Activated naive CD8-positive, alpha-beta T cell treated with anti-CD3 and anti-CD28 coated beads, Interleukin-2, amount 50 U/mL, for 16 hours (primary cell): ENCODE measurements around the gene DHX29.

ENCODE experiments used
- DNase-seq: peaks from one replicate; pipeline ENCODE4 v3.0.0-alpha.2; 2020; ENCODE audit warnings: low read depth, low spot score

The DHX29 gene

DNA sequence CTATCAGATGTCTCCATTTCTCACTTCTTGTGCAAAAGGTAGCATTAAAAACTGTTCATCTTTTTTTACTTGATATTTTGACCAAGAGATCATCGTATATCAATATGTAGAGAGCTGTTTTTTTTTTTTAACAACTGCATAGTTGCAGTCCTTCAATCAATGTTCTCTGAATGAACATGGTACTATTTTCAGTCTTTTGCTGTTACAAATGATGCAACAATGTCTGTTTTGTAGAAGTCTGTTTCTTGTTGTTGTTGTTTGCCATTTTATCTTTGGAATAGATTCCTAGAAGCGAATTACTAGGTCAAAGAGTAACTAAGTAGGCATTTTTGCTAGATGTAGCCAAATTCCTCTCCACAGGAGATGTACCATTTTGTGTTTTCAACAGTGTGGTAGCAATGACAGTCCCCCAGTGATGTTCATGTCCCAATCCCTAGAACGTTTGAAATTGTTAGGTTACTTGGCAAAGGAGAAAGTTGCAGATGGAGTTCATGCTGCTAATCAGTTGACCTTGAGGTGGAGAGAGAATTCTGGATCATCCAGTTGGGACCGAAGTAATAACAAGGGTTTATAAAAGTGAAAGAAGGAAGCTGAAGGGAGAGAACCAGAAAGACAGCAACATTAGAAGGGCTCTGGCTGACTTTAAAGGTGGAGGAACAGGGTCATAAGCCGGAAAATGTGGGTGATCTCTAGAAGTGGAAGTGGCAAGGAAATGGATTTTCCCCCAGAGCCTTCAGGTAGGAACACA lies 6.5 kb upstream of the DHX29 start:
- no peak for DNase-seq

DNA sequence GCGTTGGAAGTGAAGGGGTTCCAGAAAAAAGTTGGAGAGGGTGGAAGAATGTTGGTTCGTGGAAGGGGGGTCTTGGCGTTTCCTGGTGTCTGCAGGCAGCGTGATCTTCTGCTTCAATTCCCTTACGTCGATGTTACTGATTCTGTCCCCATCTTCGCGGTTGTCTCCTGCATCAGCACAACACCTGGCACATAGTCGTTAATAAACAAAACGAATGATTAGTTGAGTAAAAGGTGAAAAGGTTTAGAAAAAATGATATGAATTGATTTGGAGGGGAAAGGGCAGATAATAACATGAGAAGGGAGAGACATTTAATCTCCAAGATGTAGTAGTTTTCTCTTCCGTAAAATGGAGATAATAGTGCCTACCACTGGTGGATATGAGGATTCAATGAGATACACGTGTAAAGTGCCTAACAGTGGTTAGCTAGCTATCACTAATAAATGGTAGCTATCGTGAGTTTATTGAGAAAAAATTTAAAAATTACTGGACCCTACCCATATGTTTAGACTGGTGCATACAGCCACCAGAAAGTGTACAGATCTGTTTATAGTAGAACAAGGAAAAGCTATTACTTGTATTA lies 851 bp upstream of the DHX29 start:
- DNase-seq, result no peak

DNA sequence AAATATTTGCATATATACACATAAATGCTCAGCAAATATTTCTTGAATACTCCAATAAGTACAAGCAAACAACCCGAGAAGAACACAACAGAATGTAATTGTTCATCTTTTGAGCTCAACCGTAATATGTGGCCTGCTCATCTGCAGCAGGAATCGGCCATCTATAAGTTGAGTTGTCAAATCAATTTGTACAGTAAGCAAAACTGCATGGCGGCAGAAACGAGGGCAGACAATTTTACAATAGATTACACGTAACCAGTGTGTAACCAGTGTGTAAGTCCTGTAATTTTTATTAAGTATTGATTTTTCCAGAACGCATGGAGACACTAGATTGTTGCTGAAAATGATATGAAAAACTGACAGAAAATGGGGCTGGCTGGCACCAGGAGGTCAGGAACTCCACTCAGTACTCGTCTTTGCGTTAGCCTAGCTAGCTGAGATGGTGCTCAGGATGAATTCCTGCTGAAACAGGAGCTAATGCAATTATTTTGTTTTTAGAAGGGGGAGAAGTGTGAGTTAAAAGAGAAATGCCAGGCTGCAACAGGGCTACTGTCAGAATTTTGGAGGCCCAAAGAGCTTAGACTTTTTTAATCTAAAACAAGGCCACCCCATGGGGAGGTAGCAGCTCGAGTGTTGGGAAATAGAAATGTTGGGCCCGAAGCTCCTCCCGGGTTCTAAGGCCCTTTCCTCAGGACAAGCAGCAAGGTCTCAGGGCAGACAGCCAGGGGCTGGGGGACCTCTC lies 682 bp downstream of the DHX29 start:
- no peak for DNase-seq

DNA sequence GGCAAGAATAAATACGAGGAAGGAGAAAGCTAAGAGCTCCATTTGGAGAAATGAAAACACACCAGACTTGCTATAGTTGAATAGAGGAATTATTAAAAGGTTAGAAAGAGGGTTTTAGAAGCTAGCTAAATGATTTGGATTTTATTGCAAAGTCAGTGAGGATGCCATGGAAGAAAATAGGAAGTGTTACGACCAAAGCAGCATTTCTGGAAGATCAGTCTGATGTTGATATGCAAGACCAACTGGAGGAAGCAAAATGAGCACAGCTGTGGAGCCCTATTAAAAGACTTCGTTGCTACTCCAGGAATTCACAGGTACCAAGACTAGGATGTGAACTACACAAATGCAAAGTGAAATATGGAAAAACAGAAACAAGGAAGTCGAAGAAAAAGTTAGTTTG lies 2.1 kb downstream of the DHX29 start:
- no peak for DNase-seq

DNA sequence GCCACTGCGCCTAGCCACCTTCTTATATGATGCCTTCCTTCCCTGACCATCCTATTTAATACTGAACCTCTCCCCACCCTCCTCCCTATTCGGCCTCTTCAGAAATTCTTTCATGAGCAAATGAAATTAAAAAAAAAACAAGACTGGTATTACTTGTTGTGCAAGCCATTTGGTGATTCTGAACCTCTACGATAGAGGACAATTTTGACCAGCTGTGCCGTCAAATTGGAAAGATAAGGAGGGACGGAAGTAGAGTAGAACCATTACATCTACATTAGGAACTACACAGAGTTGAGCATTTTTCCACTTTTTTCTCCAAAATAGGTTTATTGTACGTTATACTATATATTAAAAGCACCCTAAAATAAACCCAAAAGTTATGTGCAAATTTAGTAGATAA lies 2.9 kb downstream of the DHX29 start:
- DNase-seq, result no peak

DNA sequence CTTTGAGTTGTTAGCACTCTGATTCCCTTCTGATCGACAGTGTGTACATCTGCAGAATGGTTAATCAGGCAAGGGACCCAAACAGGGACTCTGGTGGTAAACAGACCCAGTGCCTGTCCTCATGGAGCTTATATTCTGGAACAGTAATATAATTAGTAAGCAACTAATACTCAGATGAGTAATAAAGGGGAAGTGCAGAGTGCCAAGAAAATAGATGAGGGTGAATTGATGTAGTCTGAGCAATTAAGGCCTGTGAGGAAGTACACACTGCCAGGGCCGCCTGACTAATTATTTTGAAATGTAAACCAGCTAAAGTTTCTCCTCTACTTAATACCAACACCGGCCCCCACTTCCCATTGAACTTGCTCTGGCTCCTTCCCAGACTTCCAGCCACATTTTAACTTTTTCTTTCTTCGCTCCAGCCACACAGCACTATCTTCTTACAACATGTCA lies 4.2 kb downstream of the DHX29 start:
- no peak for DNase-seq

DNA sequence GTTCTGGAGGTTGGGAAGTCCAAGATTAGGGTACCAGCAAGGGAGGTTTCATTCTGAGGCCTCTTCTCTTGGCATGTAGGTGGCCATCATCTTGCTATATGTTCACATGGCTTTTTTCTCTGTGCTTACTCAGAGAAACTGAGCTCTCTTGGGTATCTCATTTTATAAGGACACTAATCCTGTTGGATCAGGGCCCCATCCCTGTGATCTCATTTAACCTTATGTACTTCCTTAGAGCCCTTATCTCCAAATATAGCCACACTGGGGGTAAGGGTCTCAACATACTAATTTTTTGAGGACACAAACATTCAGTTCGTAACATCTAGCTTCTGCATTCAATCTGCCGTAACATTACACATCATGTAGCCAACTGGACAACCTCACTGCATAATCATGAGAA lies 6.6 kb downstream of the DHX29 start:
- DNase-seq, result no peak

DNA sequence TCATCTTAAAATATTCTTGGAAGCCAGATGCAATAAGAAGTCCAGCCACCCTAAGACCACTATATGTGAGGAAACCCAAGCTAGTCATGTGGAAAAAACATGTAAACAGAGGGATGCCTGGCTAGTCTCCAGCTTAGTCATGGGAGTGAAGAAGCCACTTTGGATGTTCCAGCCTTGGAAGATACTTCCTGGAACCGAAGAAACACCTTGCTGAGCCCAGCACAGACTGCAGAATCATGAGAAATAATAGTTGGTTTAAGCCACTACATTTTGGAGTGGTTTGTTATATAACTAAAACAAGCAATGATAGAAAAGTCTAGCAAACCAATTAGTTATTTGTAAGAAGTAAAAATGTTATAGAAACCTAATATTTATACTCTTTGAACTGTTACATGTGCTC lies 12.6 kb downstream of the DHX29 start:
- no peak for DNase-seq

DNA sequence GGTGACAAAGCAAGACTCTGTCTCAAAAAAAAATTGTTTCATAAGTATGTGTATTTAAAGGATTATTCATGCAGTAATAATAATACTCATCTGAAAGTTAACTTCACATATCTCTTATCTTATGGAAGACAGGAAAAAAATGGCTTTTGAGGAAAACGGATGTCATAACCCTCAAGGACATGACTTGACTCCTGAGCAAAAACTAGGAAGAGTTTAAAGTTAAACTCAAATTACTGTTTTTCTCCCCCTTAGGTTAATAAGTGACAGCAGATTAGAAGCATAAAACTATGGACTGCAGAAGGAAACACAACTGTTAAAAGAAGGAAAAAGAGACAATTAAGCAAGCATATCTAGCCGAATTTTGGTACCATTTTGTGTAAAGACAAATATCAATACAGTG lies 16.5 kb downstream of the DHX29 start:
- no peak for DNase-seq

DNA sequence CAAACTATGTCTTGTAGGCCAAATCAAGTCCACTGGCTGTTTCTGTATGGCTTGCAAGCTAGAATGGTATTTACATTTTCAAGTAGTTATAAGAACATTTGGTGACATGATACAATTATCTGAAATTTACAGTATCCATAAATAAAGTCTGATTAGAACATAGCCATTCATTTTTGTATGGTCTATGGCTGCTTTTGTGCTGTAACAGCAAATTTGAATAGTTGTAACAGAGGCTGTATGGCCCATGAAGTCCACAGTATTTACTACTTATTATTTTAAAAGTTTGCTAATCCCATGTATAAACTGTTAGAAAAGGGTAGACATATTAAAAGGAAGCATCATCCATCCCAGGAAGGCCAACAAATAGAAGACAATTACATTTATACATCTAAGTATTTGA lies 17.7 kb downstream of the DHX29 start:
- no peak for DNase-seq

DNA sequence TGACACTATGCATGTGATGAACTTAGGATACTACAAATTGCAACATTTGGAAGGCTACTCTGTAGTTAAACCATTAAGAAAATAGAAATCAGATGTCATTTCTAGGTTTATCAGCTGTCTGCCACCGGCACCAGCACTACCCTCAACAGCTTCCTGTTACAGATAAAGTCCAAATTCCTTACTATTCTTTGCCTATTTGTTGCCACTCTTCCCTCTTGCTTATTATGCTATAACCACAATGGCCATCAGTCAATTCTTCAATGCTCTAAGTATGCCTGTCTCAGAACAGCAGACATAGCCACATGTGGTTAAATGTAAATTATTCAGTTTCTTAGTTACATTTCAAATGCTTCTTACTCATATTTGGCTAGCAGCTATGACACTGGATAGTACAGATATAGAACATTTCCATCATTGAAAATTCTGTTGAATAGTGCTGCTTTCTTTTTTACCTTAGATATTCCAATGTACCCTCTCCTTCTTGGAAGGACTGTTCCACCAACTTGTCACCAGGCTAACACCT lies 21.0 kb downstream of the DHX29 start:
- no peak for DNase-seq

DNA sequence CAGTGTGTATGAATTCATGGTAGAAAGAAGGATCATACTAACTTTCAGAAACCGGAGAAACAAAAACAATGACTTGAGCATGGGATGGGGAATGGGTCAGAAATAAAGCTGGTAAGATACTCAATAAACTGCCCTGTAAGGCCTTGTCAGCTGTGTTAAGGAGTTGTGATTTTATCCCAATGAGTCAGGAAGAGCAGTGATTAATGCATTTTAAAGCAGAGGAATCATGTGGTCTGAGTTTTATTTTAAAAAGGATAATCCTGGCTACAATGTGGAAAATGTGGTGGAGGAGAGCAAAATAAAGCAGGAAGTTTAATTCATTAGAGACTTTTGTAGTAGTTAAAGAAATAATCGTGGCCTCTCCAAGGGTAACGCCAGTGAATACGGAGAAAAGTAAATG lies 28.7 kb downstream of the DHX29 start:
- no peak for DNase-seq

DNA sequence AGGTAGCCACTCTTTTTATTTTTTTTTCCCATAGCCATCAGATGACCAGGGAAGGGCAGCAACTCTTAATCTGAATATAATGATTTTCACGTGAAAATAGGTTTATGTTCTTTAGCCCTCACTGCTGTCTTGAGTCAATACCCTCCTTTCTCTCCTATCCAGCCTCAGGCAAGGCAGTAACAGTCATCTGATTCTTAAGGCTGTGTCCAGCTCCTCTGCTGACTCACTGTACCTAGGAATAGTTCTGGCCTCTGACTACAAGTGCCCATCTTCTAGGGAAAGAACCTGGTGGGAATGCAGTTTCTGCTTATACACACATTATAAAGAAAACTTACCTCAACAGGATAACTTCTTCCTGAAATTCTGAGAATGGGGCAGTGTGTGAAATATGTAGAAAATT lies 30.7 kb downstream of the DHX29 start:
- DNase-seq, result no peak

DNA sequence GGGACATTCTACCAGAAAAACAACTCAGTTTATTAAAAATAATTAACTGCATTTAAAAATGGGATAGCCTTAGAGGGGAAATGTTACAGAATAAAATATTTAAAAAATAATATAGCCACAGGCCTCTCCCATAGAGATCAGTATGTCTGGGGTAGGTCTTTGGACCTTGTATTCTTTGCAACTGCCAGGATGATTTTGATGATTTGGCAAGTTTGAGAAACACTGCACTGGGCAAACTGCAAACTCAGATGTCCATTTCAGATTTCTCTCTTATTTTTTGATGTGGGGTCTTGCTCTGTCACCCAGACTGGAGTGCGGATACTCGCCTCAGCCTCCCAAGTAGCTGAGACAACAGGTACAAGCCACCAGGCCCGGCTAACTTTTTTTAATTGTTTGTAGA lies 49.2 kb downstream of the DHX29 start:
- DNase-seq, result no peak

DNA sequence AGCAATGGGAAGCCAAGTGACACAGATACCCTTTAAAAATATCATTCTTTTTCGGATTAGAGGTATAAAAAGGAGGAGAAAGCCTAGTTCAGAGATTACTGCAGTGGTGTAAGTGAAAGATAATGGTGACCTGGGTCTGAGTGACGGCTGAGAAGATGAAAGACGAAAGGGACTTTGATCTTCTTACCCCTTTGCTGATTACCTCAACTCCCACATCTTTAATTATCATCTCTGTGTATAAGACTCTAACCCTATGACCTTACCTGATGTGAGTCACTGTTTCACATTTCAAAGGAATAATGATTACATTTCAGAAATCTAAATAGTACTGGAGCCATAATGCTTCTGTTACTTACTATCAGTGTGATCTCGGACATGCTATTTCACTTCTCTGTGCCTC lies 52.7 kb downstream of the DHX29 start:
- no peak for DNase-seq

DNA sequence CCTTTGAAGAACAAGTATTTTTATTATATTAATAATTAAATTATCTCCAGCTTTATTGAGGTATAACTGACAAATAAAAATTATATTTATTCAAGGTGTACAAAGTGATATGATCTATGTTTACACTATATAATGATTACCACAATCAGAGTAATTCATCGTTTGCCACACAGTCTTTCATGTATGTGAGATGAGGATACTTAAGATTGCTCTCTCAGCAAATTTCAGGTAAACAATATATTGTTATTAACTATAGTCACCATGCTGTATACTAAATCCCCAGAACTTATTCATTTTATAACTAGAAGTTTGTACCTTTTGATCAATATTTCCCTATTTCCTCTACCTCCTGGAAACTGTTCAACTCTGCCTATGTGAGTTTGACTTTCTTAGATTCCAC lies 57.4 kb downstream of the DHX29 start:
- DNase-seq, result no peak

DNA sequence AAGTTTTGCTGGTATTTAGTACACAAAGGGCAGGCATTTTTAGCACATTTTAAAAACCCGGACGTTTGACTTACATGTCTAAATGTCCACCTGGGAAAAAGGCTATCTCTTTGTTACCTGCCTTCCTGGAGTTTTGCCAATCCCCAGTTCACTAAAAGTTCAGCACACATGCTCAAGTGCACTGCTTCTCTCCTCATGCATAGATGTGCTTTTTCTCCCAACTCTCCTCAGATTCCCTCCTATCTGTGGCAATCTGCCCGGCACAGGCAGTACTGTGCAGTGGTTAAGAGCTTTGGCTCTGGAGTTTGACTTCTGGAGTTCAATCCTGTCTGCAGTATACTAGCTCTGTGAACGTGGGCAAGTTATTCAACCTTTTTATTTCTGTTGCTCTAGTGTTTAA lies 65.7 kb downstream of the DHX29 start:
- DNase-seq, result no peak

DNA sequence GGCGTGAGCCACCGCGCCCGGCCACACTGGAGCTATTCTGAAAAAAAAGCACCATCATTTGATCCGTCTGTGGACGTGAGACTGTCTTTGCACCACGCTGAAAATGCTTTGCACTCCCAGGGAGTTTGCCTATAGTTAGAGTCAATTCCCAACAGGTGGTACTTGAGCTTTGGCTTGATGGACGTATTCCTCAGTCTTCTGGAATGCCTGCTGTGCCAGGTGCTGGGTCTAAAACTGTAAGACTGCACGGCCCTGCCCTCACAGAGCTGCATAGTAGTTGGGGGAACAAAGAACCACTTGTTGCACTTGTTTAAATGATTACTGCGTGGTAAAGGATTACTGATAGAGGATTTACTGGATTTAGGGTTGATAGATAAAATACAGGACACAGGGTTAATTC lies 70.7 kb downstream of the DHX29 start:
- DNase-seq, result no peak

DNA sequence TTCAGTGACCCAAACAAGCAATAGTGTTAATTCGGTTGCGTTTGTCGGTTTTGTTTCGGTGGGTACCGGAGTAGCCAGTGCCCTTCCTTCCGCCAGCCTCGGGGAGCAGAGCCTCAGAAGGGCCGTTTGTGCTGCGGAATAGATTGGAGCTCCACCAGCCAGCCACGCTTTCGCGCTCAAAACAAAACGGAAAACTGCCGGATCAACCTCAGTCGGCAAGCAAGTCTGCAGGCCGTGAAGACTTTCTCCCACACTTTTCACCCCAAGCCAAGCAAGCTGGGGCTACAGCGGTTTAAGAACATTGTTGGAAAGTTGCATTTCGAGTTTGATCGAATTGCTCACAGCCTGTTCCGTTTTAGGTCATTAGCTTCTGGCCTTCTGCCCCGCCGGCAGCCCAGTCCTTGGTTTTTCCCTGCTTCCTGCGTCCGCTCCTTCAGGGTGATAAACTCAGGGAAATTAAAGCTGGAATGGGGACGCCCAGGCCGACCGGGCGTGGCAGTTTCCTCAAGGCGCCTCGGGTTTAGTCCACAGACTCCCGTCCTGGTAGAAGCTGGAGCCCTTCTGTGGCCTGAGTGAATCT lies 73.3 kb downstream of the DHX29 start:
- DNase-seq, result no peak

DNA sequence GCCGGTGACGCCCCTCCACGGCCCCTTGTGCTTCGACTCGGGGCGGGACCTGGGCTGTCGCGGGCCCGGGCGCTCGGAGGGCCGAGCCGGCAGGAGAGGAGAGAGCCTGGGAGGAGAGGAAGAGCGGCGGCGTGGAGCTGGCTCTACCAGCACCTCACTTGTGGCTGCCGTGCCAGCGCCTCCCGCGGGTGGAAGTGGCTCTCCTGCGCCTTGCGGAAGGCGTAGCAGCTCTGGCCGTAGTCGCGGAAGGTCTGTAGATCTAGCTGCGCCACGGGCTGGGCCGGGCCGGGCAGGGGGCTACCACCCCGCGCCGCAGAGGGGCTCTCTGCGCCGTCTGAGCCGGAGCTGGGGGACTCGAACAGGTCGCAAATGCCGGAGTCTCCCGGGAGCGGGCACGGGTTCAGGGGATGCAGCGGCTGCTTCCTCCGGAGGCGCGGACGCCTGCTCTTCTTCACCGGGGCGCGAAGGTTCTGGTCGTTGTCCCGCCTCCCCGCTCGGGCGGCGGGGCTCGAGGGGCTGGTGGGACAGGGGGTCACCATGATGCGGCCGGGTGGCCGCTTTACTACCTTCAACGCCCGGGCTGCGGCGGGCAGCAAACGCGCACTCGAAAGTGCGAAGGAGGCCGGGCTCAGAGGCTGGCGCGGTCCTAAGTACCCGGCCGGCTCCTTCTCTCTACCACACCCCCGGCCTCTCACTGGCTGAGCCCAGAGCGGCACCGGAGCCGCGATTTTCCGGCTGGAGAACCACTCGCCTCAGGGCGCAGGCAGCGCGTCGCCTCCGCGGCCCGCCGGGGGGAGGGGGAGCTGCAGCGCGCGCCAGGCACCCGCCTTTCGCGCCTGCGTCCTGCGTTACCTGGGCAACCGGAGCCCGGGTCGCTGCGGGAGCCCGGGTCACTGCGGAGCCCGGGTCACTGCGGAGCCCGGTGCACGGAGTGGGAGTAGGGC lies 74.2 kb downstream of the DHX29 start, which contains the start of gene CCNO:
TSS of gene CCNO (minus strand) at position 624 of the 944 bp plus-strand sequence. CDS start at position 539, 85 bp downstream.
- no peak for DNase-seq
